A673 (cell line): ENCODE data around the gene WIPF2. TPM values are rescaled to one million over a fixed set of nuclear protein-coding genes. Genes with fewer than 3 reads are reported as not detected.

ENCODE experiments used
- BruUV-seq: library from RNA; stranded (reverse); fragments of 400-500 nt; replicated peaks from 2 replicates; lab custom pipeline; 2021; lab: Mats Ljungman, UMichigan
- CTCF ChIA-PET: fragments of 300-600 bp; sonication (Branson Sonifier 250); formaldehyde crosslinking; loops from one replicate; lab custom pipeline; 2022; ENCODE audit warnings: antibody characterized with exemption; lab: Charles Lee
- POLR2A ChIA-PET: fragments of 300-600 bp; sonication (Branson Sonifier 250); formaldehyde crosslinking; loops from one replicate; lab custom pipeline; 2022; ENCODE audit warnings: antibody characterized with exemption; ENCODE audit not compliant: low non-redundant PET; lab: Charles Lee
- DNase-seq: peaks from one replicate; pipeline ENCODE4 v3.0.0-alpha.2; 2015; ENCODE audit warnings: low spot score
- H3K27ac ChIP-seq: fragments of 200-600 bp; sonication (generic); 2 replicates; pipeline ENCODE4 v1.5.1; 2016; ENCODE audit warnings: mixed run types, low read depth, mild to moderate bottlenecking, mixed read lengths, antibody characterized with exemption, low read length; ENCODE audit not compliant: poor library complexity, severe bottlenecking
- H3K27me3 ChIP-seq: fragments of 200-600 bp; sonication (generic); replicated peaks from 2 replicates; pipeline ENCODE4 v1.6.1; 2017; ENCODE audit warnings: mixed run types, low read depth, mild to moderate bottlenecking, mixed read lengths, antibody characterized with exemption, low read length; ENCODE audit not compliant: insufficient read depth, poor library complexity
- H3K36me3 ChIP-seq: fragments of 200-600 bp; sonication (generic); 2 replicates; pipeline ENCODE4 v1.6.1; 2016; ENCODE audit warnings: mixed run types, mild to moderate bottlenecking, mixed read lengths, antibody characterized with exemption, low read length; ENCODE audit not compliant: insufficient read depth, poor library complexity, severe bottlenecking
- H3K4me1 ChIP-seq: fragments of 200-600 bp; sonication (generic); 2 replicates; pipeline ENCODE4 v1.6.1; 2017; ENCODE audit warnings: mixed run types, mild to moderate bottlenecking, mixed read lengths, antibody characterized with exemption, low read length; ENCODE audit not compliant: insufficient read depth, poor library complexity, severe bottlenecking
- H3K4me3 ChIP-seq: fragments of 200-600 bp; sonication (generic); 2 replicates; pipeline ENCODE4 v1.5.1; 2016; ENCODE audit warnings: low read depth, mixed run types, mild to moderate bottlenecking, mixed read lengths, low read length; ENCODE audit not compliant: poor library complexity, severe bottlenecking
- H3K9me3 ChIP-seq: fragments of 200-600 bp; sonication (generic); 2 replicates; pipeline ENCODE4 v1.6.1; 2016; ENCODE audit warnings: mixed run types, low read depth, mild to moderate bottlenecking, mixed read lengths, antibody characterized with exemption, low read length; ENCODE audit not compliant: poor library complexity, severe bottlenecking
- EZH2 ChIP-seq: fragments of 200-600 bp; sonication (generic); IDR thresholded peaks from 2 replicates; pipeline ENCODE4 v1.6.1; 2017; ENCODE audit warnings: borderline replicate concordance, low read depth, mild to moderate bottlenecking, mixed read lengths, antibody characterized with exemption, low read length; ENCODE audit not compliant: poor library complexity, severe bottlenecking
- intact Hi-C: fragments of 100-400 bp; cut with micrococcal nuclease; formaldehyde crosslinking; loops from one replicate; pipeline ENCODE4 v1.10.0; 2022; ENCODE audit not compliant: unreplicated experiment
- total RNA-seq: library from RNA; stranded (reverse); gene quantifications from 2 replicates; pipeline ENCODE4 v1.2.3, GENCODE V29; 2021
- TF ChIP-seq, protein P1 (sequence below): fragments of 300-800, 200-600 bp; sonication (generic); conservative IDR thresholded peaks from 2 replicates; pipeline ENCODE4 v1.5.1; 2017; ENCODE audit warnings: low read depth, mild to moderate bottlenecking, antibody characterized with exemption, low read length, moderate library complexity, mixed read lengths

The WIPF2 gene
- total RNA-seq, 1 experiment from 2014 or later: 16.3 TPM

- Histone ChIP-seq H3K27me3 (no peaks in the 10 kb centered on the region), H3K27ac (no peak overlapping the region), H3K4me3 (no peak overlapping the region), H3K9me3 (no peaks in the 10 kb centered on the region), H3K4me1 (peaks cover 18% of the 10 kb centered on the region), H3K36me3 (no peaks in the 10 kb centered on the region)
- ChIA-PET CTCF (no interaction called here), POLR2A (no interaction called here)
- intact Hi-C loops: no loop called here
- no peak for TF ChIP-seq EZH2
- TF ChIP-seq, protein P1, sequence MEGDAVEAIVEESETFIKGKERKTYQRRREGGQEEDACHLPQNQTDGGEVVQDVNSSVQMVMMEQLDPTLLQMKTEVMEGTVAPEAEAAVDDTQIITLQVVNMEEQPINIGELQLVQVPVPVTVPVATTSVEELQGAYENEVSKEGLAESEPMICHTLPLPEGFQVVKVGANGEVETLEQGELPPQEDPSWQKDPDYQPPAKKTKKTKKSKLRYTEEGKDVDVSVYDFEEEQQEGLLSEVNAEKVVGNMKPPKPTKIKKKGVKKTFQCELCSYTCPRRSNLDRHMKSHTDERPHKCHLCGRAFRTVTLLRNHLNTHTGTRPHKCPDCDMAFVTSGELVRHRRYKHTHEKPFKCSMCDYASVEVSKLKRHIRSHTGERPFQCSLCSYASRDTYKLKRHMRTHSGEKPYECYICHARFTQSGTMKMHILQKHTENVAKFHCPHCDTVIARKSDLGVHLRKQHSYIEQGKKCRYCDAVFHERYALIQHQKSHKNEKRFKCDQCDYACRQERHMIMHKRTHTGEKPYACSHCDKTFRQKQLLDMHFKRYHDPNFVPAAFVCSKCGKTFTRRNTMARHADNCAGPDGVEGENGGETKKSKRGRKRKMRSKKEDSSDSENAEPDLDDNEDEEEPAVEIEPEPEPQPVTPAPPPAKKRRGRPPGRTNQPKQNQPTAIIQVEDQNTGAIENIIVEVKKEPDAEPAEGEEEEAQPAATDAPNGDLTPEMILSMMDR: no peak
- no peak for DNase-seq
- BruUV-seq: no TSS peak
Measured at GRCh38 chr17:40327244-40327729, 108.2 kb downstream of the WIPF2 start.

DNA sequence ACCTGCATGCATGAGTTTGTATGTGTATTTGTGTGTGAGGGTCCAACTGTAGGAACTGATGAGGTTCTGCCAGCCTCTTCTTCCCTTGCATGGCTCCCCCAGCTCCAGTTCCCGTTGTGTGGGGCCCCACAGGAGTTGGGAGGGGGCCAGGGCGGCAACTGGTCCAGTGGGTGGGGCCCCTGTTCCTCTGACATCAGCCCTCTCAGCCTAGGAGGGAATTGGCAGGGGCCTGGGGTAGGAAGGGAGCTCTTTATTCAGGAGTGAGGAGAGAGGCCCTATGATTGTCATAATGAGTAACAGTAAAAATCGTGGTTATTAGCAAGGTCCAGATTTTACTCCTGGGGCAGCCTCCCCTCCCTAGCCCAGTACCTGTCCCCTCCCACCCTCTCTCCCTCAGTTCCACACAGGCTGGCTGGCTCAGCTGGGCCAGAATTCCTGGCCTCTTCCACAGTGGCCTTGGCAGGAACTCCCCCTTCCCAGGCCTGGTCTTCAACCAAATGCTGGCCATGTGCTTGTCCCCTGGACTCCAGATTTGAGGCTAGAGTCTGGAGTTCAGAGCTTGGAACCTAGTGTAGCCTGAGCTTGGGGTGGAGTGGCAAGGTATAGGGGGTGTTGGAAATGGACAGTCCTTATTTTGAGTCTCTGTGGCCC, 108.8 kb downstream of the WIPF2 start:
- Histone ChIP-seq H3K4me3 (no peak overlapping the region), H3K4me1 (peaks cover 14% of the 10 kb centered on the region), H3K36me3 (no peaks in the 10 kb centered on the region), H3K9me3 (no peaks in the 10 kb centered on the region), H3K27me3 (no peaks in the 10 kb centered on the region), H3K27ac (peak overlapping the region; percentile 54)
- POLR2A ChIA-PET: no interaction called here
- TF ChIP-seq EZH2: no peak
- TF ChIP-seq, protein P1: no peak
- no TSS peak for BruUV-seq
- intact Hi-C loops: no loop called here
- DNase-seq: no peak
- CTCF ChIA-PET: no interaction called here

GRCh38 chr17:40328386-40328766, 109.3 kb downstream of the WIPF2 start:
- no peak for DNase-seq
- Histone ChIP-seq H3K4me1 (peaks cover 9% of the 10 kb centered on the region), H3K27ac (peak overlapping the region; percentile 54), H3K27me3 (no peaks in the 10 kb centered on the region), H3K36me3 (no peaks in the 10 kb centered on the region), H3K4me3 (no peak overlapping the region), H3K9me3 (no peaks in the 10 kb centered on the region)
- ChIA-PET POLR2A (no interaction called here), CTCF (no interaction called here)
- intact Hi-C loops: no loop called here
- BruUV-seq: no TSS peak
- TF ChIP-seq, protein P1: no peak
- TF ChIP-seq EZH2: no peak
